H1 (cell line): ENCODE measurements around the gene POLH. TPM values are rescaled to one million over a fixed set of nuclear protein-coding genes. Genes with fewer than 3 reads are reported as not detected.

ENCODE experiments used
- CTCF ChIA-PET: fragments of 300-600 bp; sonication (Branson Sonifier 250); formaldehyde crosslinking; loops from one replicate; lab custom pipeline; 2021; ENCODE audit not compliant: partially characterized antibody; lab: Charles Lee
- POLR2A ChIA-PET: fragments of 300-600 bp; sonication (Branson Sonifier 250); formaldehyde crosslinking; loops from one replicate; lab custom pipeline; 2021; ENCODE audit warnings: inconsistent platforms; ENCODE audit not compliant: partially characterized antibody; lab: Charles Lee
- DNase-seq, 2 experiments: peaks; one replicate each; pipeline versions ENCODE4 v3.0.0 to v3.0.0-alpha.2; 2010 to 2022; ENCODE audit warnings: low spot score in 2 of 2, low read depth in 1 of 2, mixed read lengths in 1 of 2
- FAIRE-seq: peaks from 2 replicates; lab custom pipeline; 2011; peaks lifted over from hg19 to GRCh38; lab: Jason Lieb, UNC
- H2AFZ ChIP-seq: 2 replicates; pipeline ENCODE4 v1.8.1; 2012; ENCODE audit warnings: low read length, inconsistent platforms
- H2AK5ac ChIP-seq: 2 replicates; pipeline ENCODE4 v1.6.1; 2013; ENCODE audit warnings: low read depth, low read length
- H2BK120ac ChIP-seq: replicated peaks from 2 replicates; pipeline ENCODE3; 2013; ENCODE audit warnings: low read depth, low read length, inconsistent platforms
- H2BK12ac ChIP-seq: 2 replicates; pipeline ENCODE4 v1.6.1; 2013; ENCODE audit warnings: low read depth, low read length
- H2BK15ac ChIP-seq: 2 replicates; pipeline ENCODE4 v1.6.1; 2013; ENCODE audit warnings: low read length
- H2BK20ac ChIP-seq: 2 replicates; pipeline ENCODE4 v1.6.1; 2013; ENCODE audit warnings: low read length
- H2BK5ac ChIP-seq: 2 replicates; pipeline ENCODE4 v1.6.1; 2013; ENCODE audit warnings: low read depth, low read length
- H3K14ac ChIP-seq: 2 replicates; pipeline ENCODE4 v1.6.1; 2013; ENCODE audit warnings: inconsistent platforms; ENCODE audit not compliant: insufficient read length
- H3K18ac ChIP-seq: 2 replicates; pipeline ENCODE4 v1.6.1; 2013; ENCODE audit warnings: low read length; ENCODE audit errors: extremely low read depth
- H3K23ac ChIP-seq: 2 replicates; pipeline ENCODE4 v1.6.1; 2013; ENCODE audit warnings: inconsistent platforms; ENCODE audit not compliant: insufficient read length
- H3K23me2 ChIP-seq: 2 replicates; pipeline ENCODE4 v1.6.1; 2013; ENCODE audit warnings: low read depth, low read length
- H3K27ac ChIP-seq: 2 replicates; pipeline ENCODE4 v1.6.1; 2011; ENCODE audit warnings: low read depth, low read length, inconsistent platforms
- H3K27me3 ChIP-seq, 4 experiments: replicated peaks in 1 of 4; 1 replicate in 1 of 4; 2 replicates in 3 of 4; pipeline versions ENCODE4 v1.6.1 to v1.8.1; 2011 to 2013; ENCODE audit warnings: low read length in 3 of 4, mild to moderate bottlenecking in 3 of 4, inconsistent platforms in 2 of 4, mixed read lengths in 2 of 4, moderate library complexity in 1 of 4; ENCODE audit not compliant: control insufficient read depth in 3 of 4, insufficient read depth in 3 of 4; ENCODE audit errors: extremely low read depth in 1 of 4
- H3K36me3 ChIP-seq, 4 experiments: 2 replicates each; pipeline versions ENCODE4 v1.6.1 to v1.8.1; 2011 to 2013; ENCODE audit warnings: mild to moderate bottlenecking in 4 of 4, low read length in 3 of 4, moderate library complexity in 2 of 4, control low read depth in 1 of 4, inconsistent platforms in 1 of 4; ENCODE audit not compliant: insufficient read depth in 4 of 4, control insufficient read depth in 2 of 4
- H3K4ac ChIP-seq: replicated peaks from 2 replicates; pipeline ENCODE3; 2013; ENCODE audit warnings: low read length, low read depth, mixed read lengths, inconsistent platforms; ENCODE audit not compliant: insufficient read length
- H3K4me1 ChIP-seq, 4 experiments: replicated peaks in 1 of 4; 1 replicate in 1 of 4; 2 replicates in 3 of 4; pipeline versions ENCODE4 v1.6.1 to v1.8.1; 2011 to 2013; ENCODE audit warnings: low read length in 3 of 4, inconsistent platforms in 2 of 4, mixed read lengths in 1 of 4; ENCODE audit not compliant: insufficient read depth in 4 of 4, control insufficient read depth in 3 of 4
- H3K4me2 ChIP-seq, 2 experiments: 2 replicates each; pipeline versions ENCODE4 v1.6.1 to v1.8.1; 2011 to 2013; ENCODE audit warnings: low read depth in 2 of 2, low read length in 2 of 2, control low read depth in 1 of 2, inconsistent platforms in 1 of 2, mild to moderate bottlenecking in 1 of 2; ENCODE audit not compliant: insufficient read depth in 1 of 2
- H3K4me3 ChIP-seq, 4 experiments: fragments of 200-600, 300-600 bp in 1 of 4; sonication (generic), shearing (Covaris generic), sonication (Bioruptor Twin) in 1 of 4; 2 replicates each; pipeline versions ENCODE4 v1.5.1 to v1.8.1; 2011 to 2016; ENCODE audit warnings: low read length in 4 of 4, low read depth in 3 of 4, control low read depth in 2 of 4, inconsistent platforms in 2 of 4, mild to moderate bottlenecking in 2 of 4, mixed read lengths in 1 of 4, moderate library complexity in 1 of 4; ENCODE audit not compliant: insufficient read depth in 2 of 4; ENCODE audit errors: extremely low read depth in 1 of 4
- H3K56ac ChIP-seq: replicated peaks from 2 replicates; pipeline ENCODE3; 2013; ENCODE audit warnings: low read depth, mild to moderate bottlenecking, mixed read lengths, low read length, inconsistent platforms; ENCODE audit not compliant: insufficient read length
- H3K79me1 ChIP-seq: 2 replicates; pipeline ENCODE4 v1.6.1; 2013; ENCODE audit warnings: low read depth, low read length, control low read depth
- H3K79me2 ChIP-seq, 2 experiments: 2 replicates each; pipeline versions ENCODE4 v1.6.1 to v1.8.1; 2012 to 2013; ENCODE audit warnings: low read length in 2 of 2, mild to moderate bottlenecking in 2 of 2, inconsistent platforms in 1 of 2; ENCODE audit not compliant: insufficient read depth in 2 of 2, control insufficient read depth in 1 of 2
- H3K9ac ChIP-seq, 4 experiments: replicated peaks in 1 of 4; 1 replicate in 1 of 4; 2 replicates in 3 of 4; pipeline versions ENCODE4 v1.6.1 to v1.8.1; 2011 to 2013; ENCODE audit warnings: low read depth in 3 of 4, low read length in 3 of 4, control low read depth in 2 of 4, mild to moderate bottlenecking in 2 of 4, moderate library complexity in 2 of 4, inconsistent platforms in 1 of 4; ENCODE audit errors: extremely low read depth in 1 of 4
- H3K9me3 ChIP-seq, 2 experiments: 2 replicates each; pipeline versions ENCODE4 v1.6.1 to v1.8.1; 2012 to 2013; ENCODE audit warnings: mild to moderate bottlenecking in 2 of 2, moderate library complexity in 2 of 2, control low read depth in 1 of 2, inconsistent platforms in 1 of 2, low read depth in 1 of 2, low read length in 1 of 2, mixed read lengths in 1 of 2; ENCODE audit not compliant: insufficient read depth in 2 of 2
- H4K20me1 ChIP-seq, 2 experiments: replicated peaks in 1 of 2; 2 replicates each; pipeline versions ENCODE3 to v1.8.1; 2011 to 2013; ENCODE audit warnings: inconsistent platforms in 2 of 2, low read length in 2 of 2, mild to moderate bottlenecking in 1 of 2; ENCODE audit not compliant: insufficient read depth in 2 of 2, control insufficient read depth in 1 of 2
- H4K5ac ChIP-seq: 2 replicates; pipeline ENCODE4 v1.6.1; 2013; ENCODE audit warnings: low read length, low read depth, mixed read lengths, inconsistent platforms; ENCODE audit not compliant: insufficient read length
- H4K8ac ChIP-seq: 2 replicates; pipeline ENCODE4 v1.8.0; 2013; ENCODE audit warnings: mild to moderate bottlenecking, moderate library complexity, low read length, inconsistent platforms; ENCODE audit not compliant: insufficient read depth; ENCODE audit errors: extremely low read depth
- H4K91ac ChIP-seq: replicated peaks from 2 replicates; pipeline ENCODE3; 2013; ENCODE audit warnings: low read length, mixed read lengths, inconsistent platforms; ENCODE audit not compliant: insufficient read length
- HDAC2 ChIP-seq, 2 experiments: fragments of 300-600 bp in 1 of 2; sonication (generic) in 1 of 2; IDR thresholded peaks; 2 replicates each; pipeline ENCODE4 v1.6.1; 2011 to 2012; ENCODE audit warnings: low read depth in 2 of 2, low read length in 2 of 2, mild to moderate bottlenecking in 2 of 2, moderate library complexity in 2 of 2, borderline replicate concordance in 1 of 2, inconsistent platforms in 1 of 2
- RFX5 ChIP-seq: IDR thresholded peaks from 2 replicates; pipeline ENCODE4 v1.6.1; 2011; ENCODE audit warnings: low read depth, low read length, improper control_type of control experiment, borderline replicate concordance
- WGBS, 2 experiments: shearing (Covaris generic) in 1 of 2; methylation state at CpG; one replicate each; pipeline versions ENCODE4 v1.1.6 to v1.1.7; 2013 to 2015; ENCODE audit warnings: low lambda C conversion rate in 2 of 2, mixed read lengths in 2 of 2, inconsistent platforms in 1 of 2, low coverage in 1 of 2, missing lambda C conversion rate in 1 of 2; ENCODE audit not compliant: insufficient replicate concordance in 2 of 2, insufficient coverage in 1 of 2, insufficient read length in 1 of 2; ENCODE audit errors: extremely low coverage in 1 of 2, missing lambda C conversion rate in 1 of 2; 5-methylcytosine and 5-hydroxymethylcytosine counted together
- polyA plus RNA-seq, 7 experiments: library from polyadenylated mRNA; depleted of rRNA in 3 of 7; stranded (reverse) in 5 of 7; unstranded in 2 of 7; fragments of >200 nt in 5 of 7; fragments of 200-250 nt in 2 of 7; gene quantifications; 1 replicate in 5 of 7; 2 replicates in 1 of 7; 4 replicates in 1 of 7; pipeline versions ENCODE4 v1.2.1 to v1.2.3, GENCODE V29; 2011 to 2013; ENCODE audit warnings: missing spikeins in 2 of 7, mixed read lengths in 2 of 7
- total RNA-seq: library from RNA; stranded (reverse); fragmentation: NEBNext Ultra II Directional; extraction: Animal tissue kit (Norgen Biotek cat#: 25700); gene quantifications from 2 replicates; pipeline ENCODE4 v1.2.1, GENCODE V29; 2021

The POLH gene
- total and polyA plus RNA-seq, 2 of the 8 experiments (the other 6 are each of a cell fraction or from before 2014, with no cell fraction given) = 5.8 to 12.4 TPM

GRCh38 chr6:43609402-43609801 is 33.4 kb downstream of the POLH start:
- H3K18ac ChIP-seq = no peak overlapping the region
- FAIRE-seq (no peak), DNase-seq (no peak)
- no peak overlapping the region for H2BK5ac ChIP-seq
- no peaks in the 10 kb centered on the region for H3K4me1 ChIP-seq
- ChIA-PET POLR2A (interaction anchor here (0.9 to 3.5 kb wide), 7 partner anchors 9 to 59 kb away, joined by 3 to 10 read pairs (median 4); partner anchors contain the start of genes GTPBP2, POLH and XPO5), CTCF (interaction anchor here (0.6 to 3.6 kb wide), 11 partner anchors 8 to 470 kb away, joined by 3 to 23 read pairs (median 5); partner anchors contain the start of gene GTPBP2)
- H3K27me3 ChIP-seq = no peaks in the 10 kb centered on the region
- no peak overlapping the region for H2AK5ac ChIP-seq
- H3K23me2 ChIP-seq = no peaks in the 10 kb centered on the region
- no peak overlapping the region for H3K4me2 ChIP-seq
- H3K27ac ChIP-seq = no peak overlapping the region
- no peak overlapping the region for H3K14ac ChIP-seq
- H3K56ac ChIP-seq = no peak overlapping the region
- WGBS, 2 experiments = 100% methylated on average over 1 of the region's 1 CpG; no CpG with 5 or more reads in 1 of the 2 experiments
- H2BK15ac ChIP-seq = no peak overlapping the region
- H3K4me3 ChIP-seq = no peak overlapping the region
- no peaks in the 10 kb centered on the region for H3K79me2 ChIP-seq
- H2BK12ac ChIP-seq = no peak overlapping the region
- no peak overlapping the region for H4K5ac ChIP-seq
- H2BK120ac ChIP-seq = no peak overlapping the region
- peaks cover 5 to 13% (median 10%) of the 10 kb centered on the region in 4 experiments; a peak in 7 of 8 replicates for H3K36me3 ChIP-seq
- H4K91ac ChIP-seq = no peak overlapping the region
- no peak overlapping the region for H3K4ac ChIP-seq
- H4K8ac ChIP-seq = no peak overlapping the region
- H3K23ac ChIP-seq = no peak overlapping the region
- H2AFZ ChIP-seq = no peak overlapping the region
- no peaks in the 10 kb centered on the region for H3K79me1 ChIP-seq
- peaks cover 0 to 1% of the 10 kb centered on the region in 2 experiments for H4K20me1 ChIP-seq
- no peaks in the 10 kb centered on the region for H3K9me3 ChIP-seq
- H3K9ac ChIP-seq = no peak overlapping the region
- H2BK20ac ChIP-seq = no peak overlapping the region
- TF ChIP-seq RFX5 (no peak), HDAC2 (IDR thresholded peaks at IDR 0.05; ENCODE audit: borderline replicate concordance in 1 of 2, low read depth in 2 of 2, low read length in 2 of 2) (no peak)
